Fibroblast of mammary gland (primary cell): ENCODE data around the gene GRIN3B.
"Not testable (repeated sequence)": the region's sequence is repeated elsewhere in the genome, so short reads cannot be mapped to it uniquely, and the experiment has no call there.

ENCODE experiments used
- DNase-seq: peaks from one replicate; pipeline ENCODE4 v3.0.0-alpha.2; 2010; ENCODE audit warnings: low read depth
- H3K4me3 ChIP-seq: 2 replicates; pipeline ENCODE4 v1.5.1; 2011; ENCODE audit warnings: low read depth, mild to moderate bottlenecking, low read length, moderate library complexity; ENCODE audit not compliant: control insufficient read depth
- CTCF ChIP-seq: conservative IDR thresholded peaks from 2 replicates; pipeline ENCODE4 v1.5.1; 2011; ENCODE audit warnings: low read depth, low read length, inconsistent platforms; ENCODE audit not compliant: control insufficient read depth, insufficient read depth

The GRIN3B gene

GRCh38 chr19:1020868-1021425 is 20.7 kb downstream of the GRIN3B start, which contains the start of gene TMEM259:
Gene TMEM259, minus strand, starts transcription at chr19:1021123. Its CDS starts 127 bp downstream, at chr19:1020996.
- TF ChIP-seq CTCF, result no peak
- peak within 1 kb of the TSS; percentile 90 for H3K4me3 ChIP-seq
- DNase-seq, result peak; percentile 95

GRCh38 chr19:1023883-1024188 is 23.6 kb downstream of the GRIN3B start:
- not testable (repeated sequence) for H3K4me3 ChIP-seq

GRCh38 chr19:1025080-1025479 is 24.9 kb downstream of the GRIN3B start:
- not testable (repeated sequence) for DNase-seq, H3K4me3 ChIP-seq

More at GRCh38 chr19:1023883-1024188, 23.6 kb downstream of the GRIN3B start:
- DNase-seq, result not testable (repeated sequence)

GRCh38 chr19:1025960-1026782 is 26.0 kb downstream of the GRIN3B start, which contains the start of gene CNN2:
Gene CNN2, plus strand, starts transcription at chr19:1026608. Its CDS starts 54 bp downstream, at chr19:1026662.
- peak; percentile 54 for DNase-seq
- TF ChIP-seq CTCF, result no peak
- H3K4me3 ChIP-seq, result peak within 1 kb of the TSS; percentile 94

GRCh38 chr19:1026783-1027649 is 26.8 kb downstream of the GRIN3B start:
- DNase-seq, result no peak
- no peak for TF ChIP-seq CTCF
- peak overlapping the region; percentile 94 for H3K4me3 ChIP-seq

GRCh38 chr19:1027650-1028061 is 27.4 kb downstream of the GRIN3B start:
- no peak for TF ChIP-seq CTCF
- H3K4me3 ChIP-seq, result peak overlapping the region; percentile 94
- no peak for DNase-seq

GRCh38 chr19:1028062-1028926 is 28.1 kb downstream of the GRIN3B start:
- TF ChIP-seq CTCF, result no peak

More at GRCh38 chr19:1028062-1028926, 28.1 kb downstream of the GRIN3B start:
- DNase-seq, result peak; percentile 95
- peak overlapping the region; percentile 94 for H3K4me3 ChIP-seq
